Superior temporal gyrus (tissue), 1 donor: ENCODE measurements around the gene THSD7A.
A peak's percentile ranks its signal among the peaks of the same experiment; 100 is the strongest.
"Not testable (repeated sequence)": the region's sequence is repeated elsewhere in the genome, so short reads cannot be mapped to it uniquely, and the experiment has no call there.

Experiments
- DNase-seq: peaks from one replicate; pipeline ENCODE4 v3.0.0-alpha.2; 2016; ENCODE audit errors: extremely low spot score

The THSD7A gene

DNA sequence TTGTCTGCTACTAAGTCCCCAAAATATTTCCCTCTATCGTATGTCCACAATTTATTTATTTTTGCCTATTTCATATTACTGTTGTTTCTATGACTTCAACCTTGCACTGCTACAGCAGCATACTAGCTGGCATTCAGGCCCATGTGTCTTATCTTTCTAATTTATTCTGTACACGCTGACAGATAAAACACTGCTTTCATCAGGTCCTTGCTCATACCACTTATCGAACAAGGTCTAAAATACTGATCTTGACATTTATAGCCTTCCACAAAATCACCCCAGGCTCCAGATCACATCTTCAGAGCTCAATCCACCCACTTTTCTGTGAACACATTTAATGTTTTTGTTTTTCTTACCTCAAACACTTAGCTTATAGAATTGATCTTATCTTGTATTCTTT lies 374.6 kb downstream of the THSD7A start:
- DNase-seq: no peak

DNA sequence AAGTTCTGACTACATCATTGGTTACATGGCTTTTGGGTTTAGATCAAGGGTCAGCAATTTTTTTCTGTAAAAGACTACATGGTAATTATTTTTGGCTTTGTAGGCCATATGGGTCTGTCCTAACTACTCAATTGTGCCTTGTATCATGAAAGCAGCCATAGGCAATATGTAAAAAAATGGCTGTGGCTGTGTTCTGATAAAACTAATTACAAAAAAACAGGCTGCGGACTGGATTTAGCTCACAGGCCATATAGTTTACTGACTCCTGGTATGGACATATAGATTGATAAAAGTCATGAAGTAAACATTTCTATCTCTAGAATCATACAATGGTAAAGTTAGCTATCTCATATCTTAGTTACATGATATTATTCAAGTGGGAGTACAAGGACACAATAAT lies 375.4 kb downstream of the THSD7A start:
- no peak for DNase-seq

DNA sequence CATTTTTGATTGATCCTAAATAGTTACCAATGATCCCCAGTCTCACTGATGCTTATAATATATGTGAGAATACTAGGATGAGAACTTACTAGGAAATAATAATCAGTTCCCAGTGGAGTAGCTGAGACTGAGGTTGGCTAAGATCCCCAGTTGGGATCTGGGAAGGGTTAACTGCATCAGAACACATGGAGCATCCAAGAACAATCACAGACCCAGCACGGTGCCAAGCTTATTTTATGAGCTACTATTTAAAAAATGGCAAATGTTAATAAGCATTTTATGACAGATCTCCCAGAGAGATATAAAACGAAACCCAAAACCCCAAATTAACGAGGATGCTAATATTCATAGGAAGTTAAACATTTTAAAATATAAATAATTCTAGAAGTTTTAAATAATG lies 379.5 kb downstream of the THSD7A start:
- DNase-seq: no peak

- no peak for DNase-seq
Observed at GRCh38 chr7:11450281-11450680, 381.7 kb downstream of the THSD7A start.

GRCh38 chr7:11449316-11449715 lies 382.7 kb downstream of the THSD7A start:
- no peak for DNase-seq

GRCh38 chr7:11448323-11448722 lies 383.7 kb downstream of the THSD7A start:
- no peak for DNase-seq

DNA sequence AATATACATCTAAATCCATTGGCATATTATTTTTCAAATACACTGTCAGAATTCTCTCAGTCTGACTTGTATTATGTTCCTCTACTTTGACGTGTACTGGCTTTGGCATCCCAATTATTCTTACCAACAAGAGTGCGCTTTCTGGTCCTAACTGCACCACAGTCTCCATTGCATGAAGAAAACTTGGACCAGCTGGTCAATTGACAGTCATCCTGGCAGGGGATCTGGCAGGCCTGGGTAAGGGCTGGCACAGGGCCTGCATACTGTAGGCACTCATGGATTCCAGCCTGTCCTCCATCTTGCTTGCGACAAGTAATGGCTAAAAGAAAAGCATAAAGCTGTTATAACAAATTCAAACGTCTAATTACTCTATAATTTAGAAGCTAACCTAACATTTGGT lies 384.9 kb downstream of the THSD7A start:
- DNase-seq: no peak

GRCh38 chr7:11443934-11444333 lies 388.1 kb downstream of the THSD7A start:
- DNase-seq: not testable (repeated sequence)

GRCh38 chr7:11437994-11438393 lies 394.0 kb downstream of the THSD7A start:
- DNase-seq: no peak

DNA sequence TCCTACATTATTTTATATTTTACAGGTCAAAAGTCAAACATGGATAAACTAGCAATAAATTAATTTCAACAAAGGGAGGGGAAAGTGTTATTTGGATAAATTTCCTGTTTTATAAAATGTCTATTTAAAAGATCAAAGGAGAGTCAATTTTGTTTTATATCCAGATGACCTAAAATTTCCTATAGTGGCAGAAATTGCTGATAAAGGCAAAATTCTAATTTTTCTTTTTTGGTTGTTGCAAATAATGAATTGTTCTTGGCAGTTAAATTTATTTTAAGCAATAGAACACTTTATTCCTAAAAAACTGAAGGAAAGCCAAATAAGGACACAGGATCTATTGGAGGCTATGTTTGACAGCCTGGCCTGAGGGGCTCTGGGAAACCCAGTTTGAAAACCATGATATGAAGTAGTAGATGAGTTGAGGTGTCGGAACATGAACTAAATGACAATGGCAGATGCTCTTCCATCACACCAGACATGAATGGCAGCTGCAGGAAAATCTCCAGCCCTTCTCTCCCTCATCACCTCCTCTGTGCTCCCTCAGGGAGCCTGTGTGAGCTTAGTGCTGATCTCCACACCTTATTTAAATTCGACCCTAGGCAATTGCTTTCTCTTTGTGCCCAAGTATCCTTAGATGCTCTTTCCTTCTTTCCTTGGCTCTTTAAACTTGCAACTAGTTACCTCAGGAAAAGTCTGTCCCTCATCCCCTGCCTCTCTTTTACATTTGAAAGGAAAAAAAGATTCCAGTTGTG lies 395.0 kb downstream of the THSD7A start:
- DNase-seq: no peak

- no peak for DNase-seq
Observed at GRCh38 chr7:11436316-11436715, 395.7 kb downstream of the THSD7A start.

- DNase-seq: no peak
Observed at GRCh38 chr7:11434366-11434765, 397.6 kb downstream of the THSD7A start.

GRCh38 chr7:11430841-11431240 lies 401.2 kb downstream of the THSD7A start:
- DNase-seq: no peak

DNA sequence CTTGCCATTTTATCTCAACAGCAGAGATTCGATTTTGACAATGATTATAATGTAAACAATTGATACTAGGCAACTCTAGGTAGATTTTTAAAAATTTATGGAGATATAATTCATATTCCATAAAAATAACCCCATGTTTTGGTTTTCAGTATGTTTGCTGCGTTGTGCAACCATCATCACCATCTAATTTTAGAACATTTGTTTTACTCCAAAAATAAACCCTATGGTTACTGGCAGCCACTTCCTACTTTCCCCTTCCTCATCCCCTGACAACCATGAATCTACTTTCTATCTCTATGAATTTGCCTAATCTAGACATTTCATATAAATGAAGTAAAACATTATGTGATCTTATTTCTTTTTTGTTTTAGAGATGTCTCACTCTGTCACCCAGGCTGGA lies 401.9 kb downstream of the THSD7A start:
- no peak for DNase-seq

DNA sequence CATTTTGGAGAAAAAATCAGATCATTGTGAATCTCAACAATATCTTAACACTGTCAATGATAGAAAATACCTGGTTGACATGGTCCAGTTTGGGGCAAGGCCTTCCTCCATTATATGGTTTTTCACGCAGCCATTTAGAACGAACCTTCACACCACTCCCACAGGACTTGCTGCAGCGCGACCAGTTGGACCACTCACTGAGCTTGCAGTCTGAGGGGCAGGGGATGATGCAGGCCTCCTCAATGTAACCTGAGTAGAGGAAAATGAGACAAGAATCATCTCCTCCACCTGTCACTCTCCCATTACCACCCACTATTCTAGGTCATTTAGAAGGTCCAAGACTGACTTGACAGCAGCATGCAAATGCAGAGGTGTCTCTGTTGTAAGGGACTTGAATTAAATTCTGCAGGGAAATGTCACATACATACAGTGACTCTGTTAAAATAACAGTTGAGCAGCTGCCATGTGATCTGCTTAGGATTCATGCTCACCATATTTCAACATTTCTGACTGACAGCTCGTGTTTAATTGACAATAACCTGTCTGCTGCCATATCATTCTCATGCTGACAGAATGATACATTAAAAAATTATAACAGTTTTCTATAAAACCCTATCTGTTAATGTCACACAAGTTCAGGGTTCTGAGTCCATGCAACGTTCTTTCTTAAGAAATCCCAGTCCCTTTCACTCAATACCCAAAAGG lies 403.0 kb downstream of the THSD7A start:
- no peak for DNase-seq

DNA sequence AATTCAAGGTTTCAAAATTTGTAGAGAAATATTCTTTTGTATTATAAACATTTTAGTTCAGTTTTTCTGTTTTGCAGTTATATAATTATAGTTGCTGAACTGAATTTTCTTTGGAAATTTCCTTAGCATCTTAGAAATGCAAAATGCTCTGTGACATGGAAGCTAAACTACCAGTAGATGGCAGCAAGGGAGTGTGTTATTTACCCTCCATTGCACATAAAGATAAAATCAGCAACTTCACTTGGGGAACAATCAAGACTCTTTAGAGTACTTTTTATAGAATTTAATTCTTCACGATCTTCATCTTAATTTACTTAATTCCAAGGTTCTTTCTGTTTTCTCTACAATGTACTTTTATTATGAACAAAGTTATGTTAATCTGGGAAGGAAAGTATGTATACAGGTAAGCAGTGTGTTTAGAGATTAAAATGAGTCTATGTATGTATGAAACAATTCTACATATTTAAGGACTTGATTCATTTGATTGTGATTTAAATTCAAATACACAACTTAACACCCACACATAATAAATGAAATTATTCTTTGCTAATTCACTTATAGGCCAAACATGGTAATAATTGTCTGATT lies 404.2 kb downstream of the THSD7A start:
- peak; percentile 88 for DNase-seq

DNA sequence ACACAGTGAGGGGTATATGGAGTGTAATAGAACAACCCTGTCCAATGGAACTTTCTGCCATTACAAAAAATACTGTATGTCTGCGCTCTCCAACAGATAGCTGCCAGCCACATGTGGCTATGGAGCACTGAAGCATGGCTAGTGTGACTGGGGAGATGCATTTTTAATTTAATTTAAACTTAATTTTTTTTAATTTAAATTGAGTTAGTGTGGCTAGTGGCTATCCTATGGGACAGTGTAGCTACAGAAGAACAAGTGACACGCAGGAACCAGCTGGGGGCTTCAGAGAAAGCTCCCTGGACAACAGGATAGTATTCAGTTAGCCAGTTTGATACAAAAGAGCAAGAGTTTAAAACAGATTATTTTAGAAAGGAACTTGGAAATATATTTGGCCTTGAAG lies 408.0 kb downstream of the THSD7A start:
- DNase-seq: no peak

DNA sequence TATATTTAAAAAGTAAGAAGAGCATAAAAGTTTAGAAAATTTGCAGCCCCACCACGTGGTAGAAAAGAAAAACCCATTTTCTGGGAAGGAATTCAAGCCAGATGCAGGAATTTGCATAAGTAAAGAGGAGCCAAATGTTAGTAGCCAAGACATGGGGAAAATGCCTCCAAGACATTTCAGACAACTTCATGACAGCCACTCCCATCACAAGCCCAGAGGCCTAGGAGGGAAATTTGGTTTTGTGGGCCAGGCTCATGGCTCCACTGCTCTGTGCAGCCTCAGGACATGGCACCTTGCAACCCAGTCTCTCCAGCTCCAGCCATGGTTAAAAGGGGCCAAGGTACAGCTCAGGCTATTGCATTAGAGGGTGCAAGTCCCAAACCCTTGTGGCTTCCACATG lies 411.9 kb downstream of the THSD7A start:
- DNase-seq: no peak

DNA sequence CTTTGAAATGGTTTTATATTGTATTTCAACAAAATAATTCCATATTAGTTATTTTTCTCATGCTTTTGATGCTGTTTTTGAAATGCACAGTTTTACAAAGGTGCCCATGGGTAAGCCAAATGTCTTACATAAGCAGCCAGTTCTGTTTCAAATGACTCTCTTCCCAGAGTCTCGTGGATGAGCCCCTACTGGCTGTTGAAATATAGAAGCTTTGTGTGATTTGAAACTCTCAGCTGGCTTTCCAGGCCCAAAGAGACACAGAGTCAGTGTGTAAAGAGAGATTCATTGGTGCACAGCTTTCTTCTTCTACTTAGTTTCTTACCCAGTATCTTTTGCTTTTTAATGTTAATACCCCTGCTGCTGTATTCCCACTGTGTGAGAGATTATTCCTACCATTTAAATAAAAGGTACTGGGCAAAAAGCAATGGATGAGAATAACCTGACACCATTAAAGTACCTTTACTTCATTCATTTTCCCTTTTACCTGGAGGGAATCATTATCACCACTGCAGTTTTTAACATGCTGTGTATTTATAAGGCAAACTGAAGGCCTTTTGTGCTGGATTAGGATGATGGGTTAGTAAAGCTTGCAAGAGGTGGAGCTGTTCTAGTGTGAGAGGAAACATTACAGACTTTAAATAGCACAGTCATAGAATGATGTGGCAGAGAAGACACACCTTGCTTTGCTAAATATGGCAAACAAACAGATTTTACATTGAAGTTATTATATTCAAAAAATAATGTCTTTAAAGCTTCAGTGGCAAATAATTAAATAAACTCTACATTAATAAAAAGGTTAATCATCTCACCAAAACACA lies 415.1 kb downstream of the THSD7A start:
- peak; percentile 37 for DNase-seq

- no peak for DNase-seq
Observed at GRCh38 chr7:11415101-11415500, 416.9 kb downstream of the THSD7A start.

GRCh38 chr7:11413901-11414300 lies 418.1 kb downstream of the THSD7A start:
- no peak for DNase-seq

- DNase-seq: no peak
Observed at GRCh38 chr7:11412036-11412435, 420.0 kb downstream of the THSD7A start.
